AG08396 (cell line): Measurements from ENCODE around the gene DYRK1A.
A peak's percentile ranks its signal among the peaks of the same experiment; 100 is the strongest.

Experiments used
- DNase-seq: peaks from one replicate; pipeline ENCODE4 v3.0.0; 2012; ENCODE audit warnings: low spot score, mixed read lengths

The DYRK1A gene

DNA sequence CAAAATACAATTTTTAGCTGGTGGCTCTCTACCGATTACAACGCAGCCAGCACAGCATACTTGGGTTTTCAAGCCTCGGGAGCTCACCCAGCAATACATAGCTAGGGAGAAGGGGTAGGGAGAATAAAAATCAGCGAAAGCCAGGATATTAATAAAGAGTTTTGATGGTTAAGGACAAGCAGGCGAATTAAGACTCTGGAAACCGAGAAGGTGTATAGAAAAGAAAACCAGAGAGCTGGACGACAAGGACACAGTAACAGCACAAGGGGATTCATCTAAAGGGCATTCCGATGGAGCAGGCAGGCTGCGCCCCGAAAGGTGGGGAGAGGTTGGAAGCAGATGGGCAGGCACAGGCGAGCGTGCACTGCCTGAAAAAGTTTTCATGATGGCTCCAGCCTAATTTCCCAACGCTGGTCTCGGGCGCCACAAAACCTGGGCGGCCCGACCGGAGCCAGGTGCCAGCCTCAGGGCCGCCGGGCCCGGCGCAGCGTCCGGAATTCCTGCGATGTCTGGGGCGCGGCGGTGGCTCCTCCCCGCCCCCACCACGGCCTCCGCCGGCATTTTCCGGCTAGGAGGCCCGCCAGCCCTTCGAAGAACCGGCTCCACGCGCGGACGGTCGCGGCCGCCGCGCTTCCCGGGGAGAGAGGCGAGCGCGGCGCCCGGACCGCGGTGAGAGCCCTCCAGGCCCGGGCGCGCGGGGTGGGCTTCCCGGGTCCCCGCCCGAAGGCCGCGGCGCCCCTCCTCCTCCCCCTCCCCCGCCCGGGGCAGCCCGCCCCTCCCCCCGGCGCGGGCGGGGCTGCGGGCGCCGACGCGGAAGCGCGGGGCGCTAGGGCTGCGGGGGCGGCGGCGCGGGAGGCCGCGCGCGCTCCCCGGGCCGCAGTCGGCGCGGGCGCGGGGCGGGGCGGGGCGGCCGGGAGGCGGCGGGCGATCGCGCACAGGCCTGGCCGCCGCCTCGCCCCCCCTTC is 774 bp upstream of the DYRK1A start:
- peak; percentile 76 for DNase-seq

DNA sequence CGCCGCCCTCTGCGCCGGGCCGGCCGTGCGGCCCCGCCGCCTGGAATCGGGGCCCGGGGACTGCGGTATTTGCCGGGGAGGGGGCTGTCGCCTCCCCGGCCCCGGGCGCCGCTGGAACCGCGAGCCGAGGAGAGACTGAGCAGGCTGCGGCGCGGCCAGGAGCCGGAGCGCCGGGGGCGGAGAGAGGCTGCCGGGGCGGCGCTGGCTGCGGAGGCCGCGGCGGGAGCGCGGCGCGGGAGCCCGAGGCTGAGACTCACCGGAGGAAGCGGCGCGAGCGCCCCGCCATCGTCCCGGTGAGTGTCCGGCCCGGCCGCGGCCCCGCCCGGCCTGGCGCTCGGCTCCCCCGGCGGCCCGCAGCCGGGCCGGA is 746 bp downstream of the DYRK1A start:
- peak; percentile 41 for DNase-seq

DNA sequence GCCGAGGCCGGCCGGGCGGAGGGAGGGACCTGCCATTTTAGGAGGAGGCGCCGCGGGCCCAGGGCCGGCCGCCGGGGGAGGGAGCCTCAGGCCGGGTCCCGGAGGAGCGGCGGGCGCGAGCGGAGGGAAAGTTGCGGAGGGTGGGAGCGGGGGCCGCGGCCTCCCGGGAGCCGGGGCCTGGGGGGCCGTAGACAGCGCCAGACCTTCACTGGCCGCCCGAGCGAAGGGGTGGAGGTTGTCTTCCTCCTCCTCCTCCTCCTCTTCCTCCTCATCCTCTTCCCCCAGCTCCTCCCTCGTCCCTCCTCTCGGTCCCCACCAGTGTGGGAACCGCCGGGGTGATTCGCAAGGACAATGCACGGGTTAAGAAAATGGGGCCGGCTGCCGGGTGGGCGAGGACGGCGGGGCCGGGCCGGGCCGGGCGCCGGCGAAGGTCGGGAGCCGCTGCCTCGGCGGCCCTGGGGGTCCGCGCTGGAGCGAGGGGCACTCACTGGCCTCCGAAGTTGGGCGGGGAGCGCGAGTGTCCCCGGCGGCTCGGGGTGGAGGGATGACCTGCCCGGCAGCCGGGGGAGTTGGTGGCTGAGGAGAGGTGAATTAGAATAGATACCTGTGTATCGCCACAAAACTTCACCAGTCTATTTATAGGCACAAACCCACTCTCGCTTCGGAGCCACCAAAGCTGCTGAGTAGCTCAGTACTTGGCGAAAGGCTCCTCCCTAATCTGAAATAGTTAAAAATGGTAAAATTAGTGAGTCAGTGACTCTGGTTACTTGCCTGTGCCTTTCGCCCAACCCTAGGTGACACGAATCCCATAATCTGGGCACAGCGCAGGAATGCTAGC is 1.3 kb downstream of the DYRK1A start:
- DNase-seq: peak; percentile 20

DNA sequence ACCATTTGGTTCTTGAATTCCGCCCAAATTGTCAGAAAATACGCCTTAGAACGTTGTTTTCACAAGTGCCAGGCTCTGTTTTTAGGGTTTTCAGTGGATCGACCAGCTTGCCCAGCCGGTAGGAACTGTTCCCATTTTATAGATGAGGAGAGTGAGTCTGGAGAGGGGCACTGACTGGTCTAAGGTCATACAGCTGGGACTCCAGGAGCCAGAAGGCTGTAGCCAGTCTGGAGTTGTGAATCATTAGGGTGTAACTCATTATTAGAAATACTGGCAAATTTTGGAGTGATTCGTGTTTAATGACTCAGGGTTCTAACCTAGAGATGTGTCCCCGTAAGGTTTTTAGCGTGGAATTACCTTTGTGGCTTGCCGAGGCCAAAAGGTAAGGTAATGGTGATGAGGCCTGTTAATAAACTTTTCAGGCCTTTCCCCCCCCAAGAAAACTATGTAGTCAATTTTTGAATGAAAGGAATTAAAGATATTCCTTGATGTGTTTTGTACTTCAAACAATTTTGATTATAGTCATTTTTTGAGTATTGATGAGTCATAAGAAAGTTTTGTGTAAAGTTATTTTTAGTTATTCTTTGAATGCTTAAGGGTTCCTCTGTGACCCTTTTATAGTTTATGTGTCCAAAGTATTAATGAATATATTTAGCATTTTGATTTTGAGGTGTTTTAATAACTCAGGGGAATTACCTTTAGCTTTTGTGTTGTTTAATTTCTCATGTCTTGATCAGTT is 2.1 kb downstream of the DYRK1A start:
- peak; percentile 37 for DNase-seq

DNA sequence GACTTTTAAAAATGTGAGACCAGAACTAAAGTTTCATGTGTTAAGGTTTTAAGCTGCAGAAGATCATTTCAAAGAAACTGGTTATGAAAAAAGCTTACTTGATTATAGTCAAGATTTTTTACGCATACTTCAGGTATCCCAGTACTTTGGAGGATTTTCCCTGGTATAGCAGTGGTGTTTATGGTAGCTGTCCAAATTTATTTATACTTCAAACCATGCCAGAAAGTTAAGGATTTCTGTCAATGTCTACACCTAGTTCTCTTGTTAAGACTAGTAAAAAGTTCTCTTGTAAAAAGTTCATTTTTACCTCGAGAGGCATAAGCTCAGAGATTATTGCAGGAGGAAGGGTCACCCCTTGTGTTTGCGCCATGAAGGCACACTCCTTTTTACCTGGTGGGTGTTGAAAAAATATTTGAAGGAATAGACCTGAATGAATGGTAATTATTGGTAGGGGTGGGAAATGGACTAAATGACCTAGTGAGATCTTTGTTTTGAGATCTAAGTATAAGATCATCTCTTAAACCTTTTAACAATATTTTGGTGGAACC is 2.8 kb downstream of the DYRK1A start:
- no peak for DNase-seq

DNA sequence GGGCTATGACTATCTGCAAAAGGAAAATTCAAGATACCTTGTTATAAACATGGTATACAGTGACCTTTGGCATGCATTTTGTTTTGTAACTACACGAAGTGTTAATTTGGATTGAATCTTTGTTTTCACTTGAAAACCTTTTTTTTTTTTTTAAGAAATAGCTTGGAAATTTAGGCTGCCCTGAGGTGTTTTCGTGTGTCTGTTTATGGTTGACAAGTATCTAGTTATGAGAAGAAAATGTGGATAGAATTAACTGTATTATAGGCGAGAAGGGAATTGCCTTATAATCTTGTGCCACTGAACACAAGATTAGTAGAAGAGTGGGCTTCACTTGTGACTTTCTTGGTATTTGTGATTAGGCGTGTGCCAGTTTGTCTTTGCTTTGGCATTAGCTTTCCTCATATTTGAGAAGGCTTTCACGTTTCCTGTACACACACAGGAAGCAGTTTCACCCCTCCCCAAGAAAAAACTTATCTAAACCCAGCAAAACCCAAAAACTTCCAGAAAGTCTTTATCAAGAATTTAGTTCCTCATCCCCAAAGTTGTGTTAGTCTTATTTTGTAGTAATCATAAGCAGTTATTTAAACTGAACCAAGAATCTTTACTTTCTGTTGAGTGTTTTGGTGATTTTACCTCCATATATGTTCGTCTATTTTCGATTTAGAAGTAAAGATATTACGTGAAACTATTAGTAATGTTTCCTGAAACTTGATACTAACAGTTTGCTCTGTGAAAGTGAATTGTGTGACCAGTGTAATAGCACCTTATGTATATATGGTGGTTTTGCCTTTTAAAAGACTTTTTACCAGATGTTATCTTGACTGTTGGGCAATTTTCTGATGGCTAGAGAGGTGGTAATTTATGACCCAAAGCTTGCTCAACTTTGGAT is 3.8 kb downstream of the DYRK1A start:
- DNase-seq: no peak

DNA sequence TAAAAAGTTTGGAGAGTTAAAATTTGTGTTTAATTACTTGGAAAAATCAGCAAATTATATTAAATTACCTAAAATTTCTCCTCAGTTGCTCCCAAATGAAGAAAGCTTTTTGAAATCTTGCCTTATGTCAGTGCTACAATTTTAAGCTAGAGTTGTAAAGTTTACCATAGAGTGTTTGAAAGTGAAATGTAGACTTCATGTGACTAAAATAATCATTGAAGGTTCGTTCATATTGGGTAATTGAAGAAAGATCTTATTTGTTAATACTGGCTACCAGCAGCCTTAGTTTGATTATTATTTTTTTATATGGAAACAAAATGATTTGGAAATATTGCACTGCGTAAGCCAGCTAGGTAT is 4.4 kb downstream of the DYRK1A start:
- no peak for DNase-seq

DNA sequence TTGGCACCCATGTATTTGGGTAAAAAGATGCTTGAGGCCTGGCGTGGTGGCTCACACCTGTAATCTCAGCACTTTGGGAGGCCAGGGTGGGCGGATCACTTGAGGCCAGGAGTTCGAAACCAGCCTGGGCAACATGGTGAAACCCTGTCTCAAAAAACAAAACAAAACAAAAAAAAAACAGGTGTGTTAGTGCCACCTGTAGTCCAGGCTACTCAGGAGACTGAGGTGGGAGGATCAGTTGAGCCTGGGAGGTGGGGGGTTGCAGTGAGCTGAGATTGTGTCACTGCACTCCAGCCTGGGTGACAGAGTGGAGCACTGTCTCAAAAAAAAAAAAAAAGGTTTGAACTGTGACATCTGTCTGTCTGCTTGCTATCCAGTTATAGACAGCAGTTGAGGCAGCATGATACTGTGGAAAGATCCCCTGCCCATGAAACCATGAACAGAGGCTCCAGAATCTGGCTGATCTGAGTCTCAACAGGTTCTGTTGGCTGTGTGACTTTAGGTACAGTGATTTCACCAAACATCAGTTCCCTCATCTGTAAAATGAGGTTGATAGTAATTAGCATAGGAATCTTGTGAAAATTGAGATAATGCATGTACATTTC is 5.7 kb downstream of the DYRK1A start:
- no peak for DNase-seq

DNA sequence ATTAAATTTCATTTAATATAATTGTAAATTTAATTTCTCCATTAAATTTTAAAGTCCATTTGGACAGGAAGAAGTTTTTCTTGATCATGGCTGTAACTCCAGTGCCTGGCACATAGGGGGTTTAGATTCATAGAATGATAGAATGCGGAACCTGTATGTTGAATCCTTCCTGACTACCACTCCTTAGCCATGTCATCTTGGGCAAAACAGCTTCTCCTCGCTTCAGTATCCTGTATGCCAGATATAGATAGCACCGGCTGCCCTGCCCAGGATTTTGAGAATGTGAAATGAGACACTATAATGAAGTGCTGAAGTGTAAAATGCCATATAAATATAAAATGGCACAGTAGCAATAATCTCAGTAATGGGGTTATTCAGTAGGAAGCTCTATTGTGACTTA is 6.4 kb downstream of the DYRK1A start:
- no peak for DNase-seq

DNA sequence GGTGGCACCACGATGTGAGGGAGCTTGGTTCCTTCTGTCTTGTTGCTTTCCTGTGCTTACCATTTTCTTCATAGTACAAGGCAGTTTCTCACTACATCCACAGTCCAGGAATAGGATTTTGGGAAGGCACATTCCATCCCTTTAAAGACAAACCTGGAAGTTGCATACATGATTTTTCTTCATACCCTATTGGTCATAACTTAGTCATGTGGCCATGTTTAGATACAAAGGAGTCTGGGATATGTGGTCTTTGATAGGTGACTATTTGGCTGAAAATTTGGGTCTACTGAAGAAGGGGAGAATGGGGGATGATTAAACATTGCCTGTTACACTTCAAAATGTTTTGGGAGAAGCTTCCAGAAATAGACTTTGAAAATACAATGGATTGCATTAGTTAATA is 7.0 kb downstream of the DYRK1A start:
- DNase-seq: no peak

DNA sequence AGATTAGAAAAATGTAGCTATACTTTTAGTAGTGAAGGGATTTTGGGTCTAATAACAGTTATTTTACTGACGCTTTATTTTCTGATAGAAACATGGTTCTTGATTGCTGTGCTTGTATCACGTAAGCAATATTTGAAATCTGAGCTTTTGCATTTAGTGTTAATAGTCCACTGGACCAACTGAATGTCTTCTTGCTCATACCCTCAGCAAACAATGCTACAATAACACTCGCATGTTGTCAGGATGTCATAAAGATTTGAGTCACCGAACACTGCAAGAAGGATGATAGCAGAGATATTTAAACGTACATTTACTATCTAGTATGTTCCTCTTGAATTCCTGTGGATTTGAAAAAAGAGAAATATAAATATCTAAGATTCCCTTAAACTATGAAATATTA is 7.5 kb downstream of the DYRK1A start:
- DNase-seq: no peak

DNA sequence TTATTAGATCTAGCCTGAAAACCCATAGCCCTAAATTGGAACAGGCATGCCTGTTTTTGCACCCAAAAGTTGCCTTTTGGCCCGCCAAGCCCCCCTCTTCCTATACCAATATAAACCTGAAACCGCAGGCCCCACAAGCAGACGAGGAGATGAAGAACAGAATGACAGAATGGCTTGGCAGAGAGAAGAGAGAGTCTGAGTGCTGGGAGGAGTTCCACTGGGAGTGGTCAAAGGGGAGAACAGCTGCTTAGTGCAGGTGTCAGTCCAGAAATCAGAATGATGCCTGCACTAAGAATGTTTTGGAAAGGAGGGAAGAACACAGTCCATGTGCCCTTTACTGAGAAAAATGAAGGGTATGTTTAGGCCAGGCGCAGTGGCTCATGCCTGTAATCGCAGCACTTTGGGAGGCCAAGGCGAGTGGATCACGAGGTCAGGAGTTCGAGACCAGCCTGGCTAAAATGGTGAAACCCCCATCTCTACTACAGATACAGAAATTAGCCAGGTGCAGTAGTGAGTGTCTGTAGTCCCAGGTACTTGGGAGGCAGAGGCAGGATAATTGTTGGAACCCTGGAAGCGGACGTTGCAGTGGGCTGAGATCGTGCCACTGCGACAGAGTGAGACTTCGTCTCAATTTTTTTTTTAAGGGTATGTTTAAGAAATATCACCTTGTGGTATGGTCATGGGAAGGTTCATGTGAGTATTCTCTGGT is 9.4 kb downstream of the DYRK1A start:
- DNase-seq: no peak

DNA sequence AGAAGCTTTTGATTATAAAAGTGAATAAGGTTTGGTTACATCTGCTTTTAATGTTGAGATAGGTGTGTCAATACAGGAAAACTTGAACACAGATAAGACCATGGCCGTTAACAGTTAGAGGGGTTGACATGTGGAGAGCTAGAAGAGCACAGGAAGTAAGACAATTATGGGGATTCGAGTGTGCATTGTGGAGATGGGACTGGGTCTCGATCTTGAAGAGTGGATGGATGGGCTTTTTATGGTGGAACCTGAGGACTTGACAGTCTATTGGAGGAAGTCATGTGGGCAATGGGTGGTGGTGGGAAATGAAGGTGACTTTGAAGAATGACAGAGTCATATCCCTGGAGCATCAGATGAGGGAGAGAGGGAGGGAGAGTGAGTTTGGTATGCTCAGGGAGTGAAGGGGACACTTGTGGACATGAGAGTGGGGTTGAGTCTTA is 12.1 kb downstream of the DYRK1A start:
- DNase-seq: no peak

DNA sequence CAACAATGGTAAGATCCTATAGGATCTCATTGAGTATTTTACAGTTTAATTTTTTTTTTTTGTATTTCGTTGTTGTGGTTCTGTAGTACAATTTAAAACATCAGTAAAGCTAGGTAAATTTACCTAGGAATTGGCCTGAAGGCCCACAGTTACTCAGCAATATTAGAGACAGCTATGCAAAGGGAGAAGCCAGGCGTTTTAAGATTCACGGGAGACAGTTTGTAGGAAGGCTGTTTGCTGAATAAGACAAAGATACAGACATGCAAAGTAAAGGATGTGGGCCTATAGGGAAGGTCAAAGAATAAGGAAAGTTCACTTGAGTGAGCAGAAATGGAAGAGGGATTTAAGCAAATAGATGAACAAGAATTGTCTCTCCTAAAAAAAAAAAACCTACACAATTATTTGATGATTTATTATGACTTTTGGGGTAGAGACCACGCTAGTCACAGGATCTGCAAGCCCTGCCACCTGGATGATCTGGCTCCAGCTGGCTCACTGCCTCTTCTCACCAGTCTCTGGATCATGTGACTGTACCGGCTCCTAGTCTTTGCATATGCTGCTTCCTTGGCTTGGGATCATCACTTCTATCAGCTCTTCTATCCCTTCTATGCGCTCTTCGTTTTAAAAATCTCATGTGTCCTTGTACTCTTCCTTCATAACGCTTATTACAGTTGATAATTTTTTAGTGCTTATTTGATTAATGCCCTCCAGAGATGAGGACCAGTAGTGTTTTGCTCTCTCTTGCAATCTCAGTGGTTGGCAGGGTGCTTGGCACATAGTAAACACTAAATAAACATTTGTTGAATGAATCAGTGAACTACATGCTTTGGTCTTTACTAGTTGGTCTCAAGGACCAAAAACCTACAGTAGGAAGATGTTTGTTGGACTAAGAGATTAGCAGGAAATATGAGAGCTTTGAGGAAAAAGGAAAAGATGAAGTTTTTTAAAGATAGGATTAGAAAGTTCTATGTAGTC is 14.1 kb downstream of the DYRK1A start:
- no peak for DNase-seq

DNA sequence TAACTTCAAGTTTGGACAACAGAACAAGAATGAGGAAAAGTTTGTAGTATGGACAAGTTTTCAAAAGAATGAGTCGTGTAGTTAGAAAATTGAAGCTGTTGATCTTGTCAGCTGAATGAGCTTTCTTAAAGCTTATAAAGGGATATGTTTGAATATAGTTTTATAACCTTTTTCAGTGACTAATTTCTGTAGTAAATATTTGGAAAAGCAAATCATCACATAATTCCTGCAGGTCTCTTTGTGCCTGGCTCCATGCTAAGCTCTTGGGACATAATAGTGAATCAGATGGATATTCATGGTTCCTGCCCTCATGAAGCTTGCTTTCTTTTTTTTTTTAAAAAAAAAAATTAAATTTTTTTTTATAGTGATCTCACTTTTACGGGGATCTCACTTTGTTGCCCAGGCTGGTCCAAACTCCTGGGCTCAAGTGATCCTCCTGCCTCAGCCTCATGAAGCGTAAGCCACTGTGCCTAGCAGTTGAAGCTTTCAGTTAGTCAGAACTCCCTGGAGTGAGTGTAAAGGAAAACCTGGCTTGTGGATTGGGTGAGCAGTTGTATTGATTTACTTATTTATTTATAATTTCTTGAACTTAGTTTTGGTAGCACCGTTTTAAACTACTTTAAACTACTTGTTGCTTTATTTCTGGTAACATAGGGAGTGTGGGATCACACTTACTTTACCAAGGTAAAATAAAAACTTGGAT is 15.5 kb downstream of the DYRK1A start:
- no peak for DNase-seq

DNA sequence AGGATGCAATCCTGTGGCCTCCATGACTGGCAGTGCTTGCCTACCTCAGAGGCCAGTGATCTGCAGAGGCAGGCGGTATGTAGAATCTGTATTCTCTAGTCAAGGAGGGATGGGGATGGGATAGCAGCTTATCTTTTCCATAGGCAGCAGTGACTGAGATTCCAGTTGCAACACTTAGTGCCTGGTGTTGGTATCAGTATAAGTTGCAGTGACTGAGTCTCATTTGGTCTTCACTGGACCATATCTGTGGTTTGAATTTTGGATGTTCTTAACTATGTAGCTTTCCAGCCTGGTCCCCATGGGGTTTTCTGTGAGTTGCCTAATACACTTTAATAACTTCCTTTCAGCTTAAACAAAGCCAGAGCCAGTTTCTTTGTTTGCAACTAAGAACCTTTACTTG is 16.5 kb downstream of the DYRK1A start:
- DNase-seq: no peak

DNA sequence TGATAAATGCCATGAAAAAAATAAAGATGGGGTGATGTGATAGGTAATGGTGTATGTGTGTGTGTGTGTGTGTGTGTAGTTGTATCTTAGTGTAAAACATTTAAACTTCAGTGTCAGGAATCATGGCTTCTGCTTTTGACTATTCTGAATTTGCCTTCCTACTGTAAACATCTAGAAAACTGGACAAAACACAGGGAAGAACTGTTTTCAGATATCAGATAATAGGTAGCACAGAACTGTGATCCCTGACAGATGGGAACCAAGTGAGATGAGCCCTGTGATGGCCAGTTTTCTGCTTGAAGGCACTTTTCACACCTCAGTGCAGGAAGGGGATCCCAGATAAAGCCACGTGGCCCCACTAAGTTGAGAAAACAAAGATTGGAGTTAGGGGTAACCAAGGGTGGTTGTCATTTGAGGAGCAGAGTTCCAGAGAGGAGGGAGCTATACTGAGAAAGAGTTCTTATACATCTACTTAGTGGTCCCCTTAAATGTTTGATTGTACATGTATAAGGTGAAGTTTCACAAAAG is 17.3 kb downstream of the DYRK1A start:
- no peak for DNase-seq

DNA sequence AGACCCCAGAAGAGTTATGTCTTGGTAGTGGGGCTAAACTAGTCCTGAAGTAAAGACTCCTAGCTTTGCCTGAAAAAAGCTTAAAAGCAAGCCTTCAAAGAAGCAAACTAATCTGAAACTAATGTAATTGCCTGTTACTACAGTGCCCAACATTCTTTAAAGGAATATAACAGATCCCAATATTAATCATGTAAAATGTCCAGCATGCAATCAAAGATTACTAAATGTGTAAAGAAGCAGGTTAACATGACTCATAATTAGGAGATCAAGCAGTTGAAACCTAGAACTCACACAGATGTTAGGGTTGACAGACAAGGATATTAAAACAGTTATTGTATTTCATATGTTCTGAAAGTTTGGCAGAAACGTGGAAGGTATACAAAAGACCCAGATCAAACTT is 17.8 kb downstream of the DYRK1A start:
- no peak for DNase-seq
